A549 treated with Mapracorat at 1 μM for 4 hours (cell line): ENCODE data around the gene SEZ6L2. TPM values are rescaled to one million over a fixed set of nuclear protein-coding genes. Genes with fewer than 3 reads are reported as not detected.

Experiments
- total RNA-seq: library from RNA; stranded (reverse); fragments of 200-300 nt; extraction: Qiagen RNA extraction; gene quantifications from 5 replicates; pipeline ENCODE4 v1.2.3, GENCODE V29; 2022

Gene SEZ6L2
- 15.1 to 22.3 TPM (median 19.9 TPM) in 5 replicates for total RNA-seq

GRCh38 chr16:29899516-29900101 lies at the start of gene SEZ6L2:
SEZ6L2 (minus strand) TSS chr16:29899550; CDS start chr16:29899019, 531 bp downstream.

GRCh38 chr16:29925781-29926710 lies 26.7 kb upstream of the SEZ6L2 start, which contains the start of gene KCTD13:
KCTD13 (minus strand) TSS chr16:29926226; CDS start chr16:29926033, 193 bp downstream.

GRCh38 chr16:29900102-29900887 lies 945 bp upstream of the SEZ6L2 start, which contains the start of gene ASPHD1:
ASPHD1 (plus strand) TSS chr16:29900488; CDS start chr16:29900972, 484 bp downstream.

GRCh38 chr16:29862884-29863668 lies 36.3 kb downstream of the SEZ6L2 start, which contains the start of gene CDIPT:
CDIPT (minus strand) TSS chr16:29863226; CDS start chr16:29862857, 369 bp downstream.

Other genes with a start within 250 kb of the SEZ6L2 start
- not detected in 5 replicates for gene SPN, start 236.3 kb downstream of the SEZ6L2 start, total RNA-seq
- gene QPRT, start 220.4 kb downstream of the SEZ6L2 start, total RNA-seq: 0.57 to 1.5 TPM (median 1.2 TPM) in 5 replicates
- gene C16orf54, start 153.6 kb downstream of the SEZ6L2 start, total RNA-seq: not detected in 5 replicates
- not detected in 5 replicates for gene ZG16, start 121.3 kb downstream of the SEZ6L2 start, total RNA-seq
- 76.8 to 99.2 TPM (median 89.0 TPM) in 5 replicates for gene KIF22, start 108.8 kb downstream of the SEZ6L2 start, total RNA-seq
- gene MAZ, start 93.0 kb downstream of the SEZ6L2 start, total RNA-seq: 155 to 174 TPM (median 166 TPM) in 5 replicates
- 0.16 to 0.39 TPM (median 0.24 TPM) in 5 replicates for gene PRRT2, start 87.4 kb downstream of the SEZ6L2 start, total RNA-seq
- 34.6 to 45.7 TPM (median 43.0 TPM) in 5 replicates for gene PAGR1, start 83.4 kb downstream of the SEZ6L2 start, total RNA-seq
- gene MVP, start 79.1 kb downstream of the SEZ6L2 start, total RNA-seq: 120 to 142 TPM (median 134 TPM) in 5 replicates
- gene CDIPT, start 36.3 kb downstream of the SEZ6L2 start, total RNA-seq: 59.3 to 94.0 TPM (median 90.3 TPM) in 5 replicates
- gene ASPHD1, start 938 bp upstream of the SEZ6L2 start, total RNA-seq: 15.1 to 26.3 TPM (median 23.9 TPM) in 5 replicates
- gene KCTD13, start 26.7 kb upstream of the SEZ6L2 start, total RNA-seq: 11.5 to 16.7 TPM (median 15.7 TPM) in 5 replicates
- gene TMEM219, start 62.5 kb upstream of the SEZ6L2 start, total RNA-seq: 83.7 to 99.9 TPM (median 96.5 TPM) in 5 replicates
- 22.1 to 34.0 TPM (median 32.2 TPM) in 5 replicates for gene TAOK2, start 74.3 kb upstream of the SEZ6L2 start, total RNA-seq
- gene HIRIP3, start 96.1 kb upstream of the SEZ6L2 start, total RNA-seq: 14.3 to 16.5 TPM (median 15.6 TPM) in 5 replicates
- gene INO80E, start 96.7 kb upstream of the SEZ6L2 start, total RNA-seq: 102 to 113 TPM (median 108 TPM) in 5 replicates
- gene DOC2A, start 111.5 kb upstream of the SEZ6L2 start, total RNA-seq: 1.2 to 2.6 TPM (median 1.9 TPM) in 5 replicates
- not detected in 5 replicates for gene C16orf92, start 123.6 kb upstream of the SEZ6L2 start, total RNA-seq
- 0.11 to 0.49 TPM (median 0.31 TPM) in 5 replicates for gene TLCD3B, start 131.7 kb upstream of the SEZ6L2 start, total RNA-seq
- gene ALDOA, start 166.2 kb upstream of the SEZ6L2 start, total RNA-seq: 1,495 to 1,810 TPM (median 1,752 TPM) in 5 replicates
- gene PPP4C, start 176.4 kb upstream of the SEZ6L2 start, total RNA-seq: 126 to 149 TPM (median 144 TPM) in 5 replicates
- 0.08 to 0.44 TPM (median 0.27 TPM) in 5 replicates for gene TBX6, start 192.4 kb upstream of the SEZ6L2 start, total RNA-seq
- gene YPEL3, start 196.7 kb upstream of the SEZ6L2 start, total RNA-seq: 5.7 to 11.8 TPM (median 7.9 TPM) in 5 replicates
- gene GDPD3, start 214.0 kb upstream of the SEZ6L2 start, total RNA-seq: 1.3 to 2.2 TPM (median 1.8 TPM) in 5 replicates
- 32.5 to 35.2 TPM (median 32.9 TPM) in 5 replicates for gene MAPK3, start 223.7 kb upstream of the SEZ6L2 start, total RNA-seq